Heart right ventricle (tissue), 16 donors: ENCODE results near the gene BRICD5. TPM values are rescaled to one million over a fixed set of nuclear protein-coding genes. Genes with fewer than 3 reads are reported as not detected.

ENCODE experiments used
- ATAC-seq, 8 donors: fragments of 200-7000 bp; cut with Tn5 transposase; one replicate each; pipeline ENCODE4 v1.9.1; 2020; ENCODE audit warnings: mild to moderate bottlenecking in 8 of 8, moderate library complexity in 8 of 8, moderate number of reproducible peaks in 1 of 8
- DNase-seq, 2 donors: peaks; one replicate each; pipeline ENCODE4 v3.0.0-alpha.2; 2020
- H3K27ac ChIP-seq, 10 donors: fragments of 200-600 bp; sonication (generic) in 2 of 10; one replicate each; pipeline versions ENCODE4 v1.5.0 to v1.8.0; 2020 to 2022; ENCODE audit warnings: mild to moderate bottlenecking in 3 of 10
- H3K27me3 ChIP-seq, 7 donors: fragments of 200-600 bp; one replicate each; pipeline ENCODE4 v1.8.0; 2021 to 2022; ENCODE audit warnings: mild to moderate bottlenecking in 2 of 7
- H3K36me3 ChIP-seq, 9 donors: fragments of 200-600 bp; sonication (generic) in 1 of 9; one replicate each; pipeline versions ENCODE4 v1.5.0 to v1.8.0; 2020 to 2022; ENCODE audit warnings: mild to moderate bottlenecking in 2 of 9
- H3K4me1 ChIP-seq, 9 donors: fragments of 200-600 bp; sonication (generic) in 1 of 9; one replicate each; pipeline versions ENCODE4 v1.5.0 to v1.8.0; 2020 to 2022; ENCODE audit warnings: mild to moderate bottlenecking in 4 of 9
- H3K4me3 ChIP-seq, 10 donors: fragments of 200-600 bp; sonication (generic) in 2 of 10; one replicate each; pipeline versions ENCODE4 v1.5.0 to v1.8.0; 2020 to 2022; ENCODE audit warnings: mild to moderate bottlenecking in 7 of 10, moderate library complexity in 2 of 10
- H3K9me3 ChIP-seq, 11 donors: fragments of 200-600 bp in 10 of 11; sonication (generic) in 2 of 11; one replicate each; pipeline versions ENCODE4 v1.5.0 to v1.8.0; 2013 to 2022; ENCODE audit warnings: mild to moderate bottlenecking in 2 of 11, control low read depth in 1 of 11, moderate library complexity in 1 of 11
- CTCF ChIP-seq, 9 donors: fragments of 200-600 bp; sonication (generic) in 2 of 9; IDR thresholded peaks; one replicate each; pipeline versions ENCODE4 v1.5.0 to v1.8.0; 2021 to 2022; ENCODE audit warnings: antibody characterized with exemption in 9 of 9, mild to moderate bottlenecking in 5 of 9, moderate library complexity in 1 of 9
- WGBS, 2 donors: extraction: QIAGEN DNeasy Blood & Tissue Kit; methylation state at CpG; one replicate each; pipeline ENCODE4 v1.1.7; 2013; ENCODE audit warnings: inconsistent platforms in 1 of 2; 5-methylcytosine and 5-hydroxymethylcytosine counted together
- intact Hi-C, 10 donors: fragments of 100-400 bp; cut with DNase I; formaldehyde crosslinking; loops; one replicate each; pipeline versions ENCODE4 v1.11.1 to v1.14.2; 2022
- polyA plus RNA-seq, 2 donors: library from polyadenylated mRNA; stranded (reverse); fragments of 200-250 nt; gene quantifications; one replicate each; pipeline ENCODE4 v1.2.3, GENCODE V29; 2013
- total RNA-seq, 10 donors: library from RNA; stranded (reverse); fragmentation: NEBNext Ultra II Directional in 3 of 10; extraction: Animal tissue kit (Norgen Biotek cat#: 25700) in 3 of 10; gene quantifications; one replicate each; pipeline versions ENCODE4 v1.2.1 to v1.2.4, GENCODE V29; 2021 to 2023
- donor health status: Arrhythmogenic right ventricular cardiomyopathy.
- donor health status: ischemic (EF 13 %, LVEDD 7.1; RV severe dilation, severe dysfunction).
- donor health status: healthy with polysubstance abuse.
- donor health status: DM: no; HTN: yes; CAD: no.
- donor health status: DM: no; HTN: no; CAD: no.
- donor health status: ischemic (EF 25% LVEDD 6.9; RV normal size, moderate dysfunction).
- donor health status: ischemic (EF 25% LVEDD 5.7; RV mildly dilated, moderate dysfunction).
- donor health status: healthy.
- donor health status: DM: yes; HTN: yes; CAD: no.
- donor health status: Ischemic cardiomyopathy.
- donor health status: ischemic (EF 35%, LVEDD 5.7; RV mildly dilated, moderate dysfunction).
- donor health status: nonischemic (EF 11% LVEDD 7.7; RV severe dilation, severe dysfunction).
- donor health status: DM: yes; HTN: yes; CAD: no.
- donor health status: PGD.
- donor health status: ischemic (EF 29% LVEDD 5.4; RV normal size, mild dysfunction).
- donor health status: nonischemic (EF 23%, LVEDD 6.1; RV moderate dilation, normal function).

BRICD5 gene
- total and polyA plus RNA-seq, 12 donors = 4.3 to 31.7 (median 7.7) TPM

DNA sequence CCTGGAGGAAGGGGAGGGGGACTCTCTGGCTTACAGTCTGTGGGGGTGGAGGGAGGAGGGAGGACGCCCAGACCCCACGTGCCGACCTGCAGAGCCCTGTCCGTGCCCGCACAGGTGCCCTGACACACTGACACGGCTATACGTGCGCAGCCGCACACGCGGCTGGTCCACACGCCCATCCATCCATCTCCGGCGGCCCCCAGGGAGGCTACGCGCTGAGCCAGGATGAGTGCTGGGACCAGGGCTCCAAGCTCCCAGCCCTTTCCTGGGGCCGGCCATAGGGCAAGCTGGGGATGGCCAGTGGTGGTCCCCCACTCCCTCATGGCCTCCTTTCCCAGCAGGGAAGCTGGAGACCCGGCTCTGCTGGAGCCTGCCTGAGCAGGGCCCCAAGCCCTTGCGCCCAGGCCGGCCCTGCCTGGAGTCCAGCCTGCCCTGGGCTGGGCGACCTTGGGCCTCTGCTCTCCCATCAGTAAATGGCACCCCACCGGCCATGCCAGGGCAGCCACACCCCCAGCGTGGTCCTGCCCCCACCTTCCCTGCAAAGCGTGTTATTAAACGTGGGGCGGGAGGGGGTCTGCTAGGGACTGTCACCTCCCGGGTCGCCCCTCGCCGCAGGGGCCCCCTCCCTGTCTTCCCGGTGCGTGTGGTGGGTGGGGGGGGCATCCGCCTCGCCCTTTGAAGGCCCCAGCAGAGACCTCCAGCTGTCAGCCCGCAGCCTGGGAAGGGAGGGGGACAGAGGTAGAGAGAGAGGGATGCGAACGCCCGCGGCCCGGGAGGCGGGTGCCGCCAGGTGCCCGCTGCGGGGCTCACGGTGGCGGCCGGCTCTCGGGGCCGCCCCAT lies 15.1 kb downstream of the BRICD5 start:
- Histone ChIP-seq H3K4me1 (peaks cover 4 to 15% (median 10%) of the 10 kb centered on the region in 9 donors), H3K36me3 (no peaks in the 10 kb centered on the region), H3K27ac (no peak overlapping the region), H3K27me3 (peaks cover 14 to 59% (median 39%) of the 10 kb centered on the region in 7 donors), H3K9me3 (no peaks in the 10 kb centered on the region), H3K4me3 (peak overlapping the region; percentile 23 to 43 (median 35))
- intact Hi-C loops = loop anchor here in 1 of 10 donors (10.0 kb wide), 1 partner anchor 309 kb away; no protein-coding TSS in a partner anchor
- ATAC-seq (peak in 4 of 8 donors; percentile 3 to 16 (median 7)), DNase-seq (no peak)
- no peak for TF ChIP-seq CTCF (IDR thresholded peaks at IDR 0.05)
- WGBS, 2 donors = 7 to 9% methylated on average over 39 to 49 of the region's 49 CpGs

DNA sequence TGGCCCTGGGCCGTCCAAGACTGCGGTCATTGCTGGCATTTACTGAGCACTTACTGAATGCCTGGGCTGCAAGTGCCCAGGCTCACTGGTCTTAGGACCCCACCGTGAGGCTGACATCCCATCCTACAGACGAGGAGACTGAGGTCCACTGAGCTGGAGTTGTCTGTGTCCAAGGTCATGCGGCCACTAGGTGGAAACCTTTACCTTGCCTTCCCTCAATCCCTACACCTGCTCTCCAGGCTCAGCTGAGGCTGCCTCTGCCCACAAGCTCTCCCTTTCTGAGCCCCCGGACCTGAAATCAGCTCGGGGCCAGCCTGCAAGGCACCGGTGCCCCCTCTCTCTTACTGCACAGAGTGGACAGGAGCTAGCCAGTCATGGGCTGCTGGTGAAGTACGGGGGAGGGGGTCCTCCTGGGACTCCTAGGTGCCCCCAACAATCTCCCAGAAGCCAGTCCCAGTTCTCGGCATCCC lies 15.8 kb downstream of the BRICD5 start:
- DNase-seq (no peak), ATAC-seq (peak in 6 of 8 donors; percentile 18 to 37 (median 31))
- Histone ChIP-seq H3K4me1 (peaks cover 4 to 15% (median 10%) of the 10 kb centered on the region in 9 donors), H3K27me3 (peaks cover 14 to 59% (median 39%) of the 10 kb centered on the region in 7 donors), H3K9me3 (no peaks in the 10 kb centered on the region), H3K27ac (no peak overlapping the region), H3K36me3 (no peaks in the 10 kb centered on the region), H3K4me3 (no peak overlapping the region)
- intact Hi-C loops = loop anchor here in 1 of 10 donors (10.0 kb wide), 1 partner anchor 310 kb away; no protein-coding TSS in a partner anchor
- TF ChIP-seq CTCF (IDR thresholded peaks at IDR 0.05) = peak in 7 of 9 donors; percentile 15 to 38 (median 33)
- 36 to 38% methylated on average over 10 of the region's 10 CpGs for WGBS, 2 donors

- intact Hi-C loops = loop anchor here in 1 of 10 donors (10.0 kb wide), 1 partner anchor 311 kb away; no protein-coding TSS in a partner anchor
These were observed 16.4 kb downstream of the BRICD5 start for GRCh38 chr16:2194166-2194834.

More at GRCh38 chr16:2194166-2194834, 16.4 kb downstream of the BRICD5 start:
- Histone ChIP-seq H3K27ac (no peak overlapping the region), H3K36me3 (no peaks in the 10 kb centered on the region), H3K9me3 (no peaks in the 10 kb centered on the region), H3K27me3 (peaks cover 14 to 55% (median 39%) of the 10 kb centered on the region in 7 donors), H3K4me1 (peaks cover 4 to 15% (median 10%) of the 10 kb centered on the region in 9 donors), H3K4me3 (no peak overlapping the region)
- peak in 1 of 8 donors; percentile 16 for ATAC-seq
- TF ChIP-seq CTCF (IDR thresholded peaks at IDR 0.05) = no peak
- 74 to 77% methylated on average over 16 of the region's 16 CpGs for WGBS, 2 donors
- DNase-seq = no peak
